ENCODE measurements around the gene CPED1. TPM values are rescaled to one million over a fixed set of nuclear protein-coding genes. Genes with fewer than 3 reads are reported as not detected.

The CPED1 gene
- total RNA-seq, 1 donor from 2014 or later: 14.6 TPM

DNA sequence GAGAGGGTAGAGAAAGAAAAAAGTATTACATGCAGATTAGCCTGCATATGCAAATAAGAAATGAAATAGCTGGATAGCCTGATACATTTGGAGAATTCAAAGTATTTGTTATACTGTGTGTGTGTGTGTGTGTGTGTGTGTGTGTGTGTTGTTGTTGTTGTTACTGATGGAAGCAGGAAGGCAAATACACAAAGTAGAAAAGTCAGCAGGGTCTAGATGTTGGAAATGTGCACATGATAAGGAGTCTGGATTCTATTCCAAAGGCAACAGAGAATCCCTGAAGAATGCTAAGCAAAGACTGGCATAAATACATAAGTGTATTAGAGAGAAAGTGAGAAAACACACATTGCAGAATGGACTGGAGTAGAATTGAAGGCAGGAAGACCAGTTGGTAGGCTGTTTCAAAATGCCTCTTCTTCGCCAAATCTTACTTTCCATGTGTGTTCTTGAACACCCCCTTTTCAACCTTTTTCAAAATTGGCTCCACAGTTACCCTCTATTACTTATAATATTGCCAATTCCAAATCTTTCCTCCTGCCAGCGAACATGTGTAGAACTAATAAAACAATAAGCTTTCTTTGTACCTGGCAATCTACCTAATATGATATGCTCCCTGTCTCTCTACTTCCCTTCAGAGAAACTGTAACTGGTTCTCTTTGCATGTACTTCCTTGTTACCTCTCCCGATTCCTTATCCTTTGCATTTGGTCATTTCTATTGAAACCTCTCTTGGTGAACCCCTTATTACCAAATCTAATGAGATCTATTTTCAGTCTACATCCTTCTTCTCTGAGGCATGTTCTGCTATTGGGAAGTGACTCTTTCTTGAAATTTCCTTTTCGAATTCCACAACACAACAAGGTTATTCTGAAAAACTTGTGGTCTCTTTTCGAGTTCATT, 6.2 kb downstream of the CPED1 start:
- no peaks in the 10 kb centered on the region for H3K9me3 ChIP-seq (ENCODE audit: control insufficient read depth in 3 of 3, low read length in 3 of 3)
- H3K9ac ChIP-seq (ENCODE audit: low read depth in 1 of 3, low read length in 3 of 3): no peak overlapping the region
- H3K4me1 ChIP-seq (ENCODE audit: control insufficient read depth in 3 of 3, insufficient read depth in 3 of 3, low read length in 3 of 3): peaks cover 21 to 31% (median 26%) of the 10 kb centered on the region in 3 donors
- no peaks in the 10 kb centered on the region for H3K27me3 ChIP-seq (ENCODE audit: control insufficient read depth in 3 of 3, insufficient read depth in 3 of 3, low read length in 3 of 3)
- H3K36me3 ChIP-seq (ENCODE audit: control insufficient read depth in 3 of 3, insufficient read depth in 3 of 3, low read length in 3 of 3): peaks cover 0 to 2% (median 0%) of the 10 kb centered on the region in 3 donors
- peak overlapping the region; percentile 44 for H3K27ac ChIP-seq (ENCODE audit: low read depth, low read length)
- H3K4me3 ChIP-seq (ENCODE audit: low read length in 3 of 3): peak overlapping the region in 1 of 3 donors; percentile 18

DNA sequence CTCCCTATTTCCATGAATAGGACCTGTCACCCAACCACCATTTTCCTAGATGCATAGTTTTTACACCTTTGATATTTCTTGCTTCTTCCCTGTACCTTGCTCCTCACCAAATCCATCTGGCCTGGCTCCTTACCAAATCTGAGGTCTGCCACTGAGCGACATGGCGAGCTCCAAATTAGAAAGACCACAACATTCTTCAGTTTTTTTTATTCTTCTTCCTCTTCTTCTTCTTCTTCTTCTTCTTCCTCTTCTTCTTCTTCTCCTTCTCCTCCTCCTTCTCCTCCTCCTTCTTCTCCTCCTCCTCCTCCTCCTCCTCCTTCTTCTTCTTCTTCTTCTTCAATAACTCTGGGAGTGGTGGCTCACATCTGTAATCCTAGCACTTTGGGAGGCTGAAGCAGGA, 7.1 kb downstream of the CPED1 start:
- H3K4me3 ChIP-seq (ENCODE audit: low read length in 3 of 3): peak overlapping the region in 1 of 3 donors; percentile 4
- peaks cover 0 to 2% (median 0%) of the 10 kb centered on the region in 3 donors for H3K36me3 ChIP-seq (ENCODE audit: control insufficient read depth in 3 of 3, insufficient read depth in 3 of 3, low read length in 3 of 3)
- no peaks in the 10 kb centered on the region for H3K9me3 ChIP-seq (ENCODE audit: control insufficient read depth in 3 of 3, low read length in 3 of 3)
- H3K9ac ChIP-seq (ENCODE audit: low read depth in 1 of 3, low read length in 3 of 3): no peak overlapping the region
- no peaks in the 10 kb centered on the region for H3K27me3 ChIP-seq (ENCODE audit: control insufficient read depth in 3 of 3, insufficient read depth in 3 of 3, low read length in 3 of 3)
- H3K27ac ChIP-seq (ENCODE audit: low read depth, low read length): no peak overlapping the region
- peaks cover 23 to 33% (median 31%) of the 10 kb centered on the region in 3 donors for H3K4me1 ChIP-seq (ENCODE audit: control insufficient read depth in 3 of 3, insufficient read depth in 3 of 3, low read length in 3 of 3)

DNA sequence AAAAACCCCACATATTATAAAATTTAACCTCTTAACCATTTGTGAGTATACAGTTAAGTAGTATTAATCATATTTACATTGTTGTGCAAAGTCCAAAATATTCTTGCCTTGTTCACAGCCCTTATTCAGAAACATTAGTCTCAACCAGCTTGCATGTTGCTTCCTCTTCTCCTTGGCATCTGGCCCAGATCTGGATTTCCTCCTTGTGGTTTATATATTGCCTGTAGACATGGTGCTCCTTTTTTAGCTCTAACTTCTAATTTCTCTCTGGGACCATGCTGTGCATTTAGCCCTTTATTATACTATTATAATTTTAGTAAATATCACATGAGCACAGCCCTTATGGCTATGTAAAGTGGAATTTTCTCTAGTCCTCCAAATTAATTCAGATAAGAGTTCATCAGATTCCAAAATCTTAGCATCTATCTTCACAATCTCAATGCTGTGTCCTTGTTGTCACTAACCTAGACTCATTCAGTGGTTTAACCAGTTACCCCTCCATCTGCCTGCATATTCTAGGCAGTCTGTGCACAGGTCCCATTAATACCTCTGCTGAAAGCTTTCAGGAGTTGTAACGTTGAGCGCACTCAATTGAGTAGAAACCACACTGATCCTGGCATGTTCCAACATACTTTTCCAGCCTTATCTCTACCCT, 7.9 kb downstream of the CPED1 start:
- Histone ChIP-seq H3K36me3 (ENCODE audit: control insufficient read depth in 3 of 3, insufficient read depth in 3 of 3, low read length in 3 of 3) (peaks cover 0 to 2% (median 0%) of the 10 kb centered on the region in 3 donors), H3K9ac (ENCODE audit: low read depth in 1 of 3, low read length in 3 of 3) (no peak overlapping the region), H3K4me1 (ENCODE audit: control insufficient read depth in 3 of 3, insufficient read depth in 3 of 3, low read length in 3 of 3) (peaks cover 25 to 36% (median 33%) of the 10 kb centered on the region in 3 donors), H3K27me3 (ENCODE audit: control insufficient read depth in 3 of 3, insufficient read depth in 3 of 3, low read length in 3 of 3) (no peaks in the 10 kb centered on the region), H3K27ac (ENCODE audit: low read depth, low read length) (peak overlapping the region; percentile 8), H3K4me3 (ENCODE audit: low read length in 3 of 3) (peak overlapping the region in 1 of 3 donors; percentile 4), H3K9me3 (ENCODE audit: control insufficient read depth in 3 of 3, low read length in 3 of 3) (no peaks in the 10 kb centered on the region)

- Histone ChIP-seq H3K9me3 (ENCODE audit: control insufficient read depth in 3 of 3, low read length in 3 of 3) (no peaks in the 10 kb centered on the region), H3K4me1 (ENCODE audit: control insufficient read depth in 3 of 3, insufficient read depth in 3 of 3, low read length in 3 of 3) (peaks cover 26 to 40% (median 34%) of the 10 kb centered on the region in 3 donors), H3K27ac (ENCODE audit: low read depth, low read length) (peak overlapping the region; percentile 8), H3K27me3 (ENCODE audit: control insufficient read depth in 3 of 3, insufficient read depth in 3 of 3, low read length in 3 of 3) (no peaks in the 10 kb centered on the region), H3K4me3 (ENCODE audit: low read length in 3 of 3) (no peak overlapping the region), H3K9ac (ENCODE audit: low read depth in 1 of 3, low read length in 3 of 3) (no peak overlapping the region), H3K36me3 (ENCODE audit: control insufficient read depth in 3 of 3, insufficient read depth in 3 of 3, low read length in 3 of 3) (peaks cover 0 to 2% (median 0%) of the 10 kb centered on the region in 3 donors)
Observed at GRCh38 chr7:120996988-120997345, 8.5 kb downstream of the CPED1 start.

GRCh38 chr7:120997882-120998474, 9.5 kb downstream of the CPED1 start:
- H3K9me3 ChIP-seq (ENCODE audit: control insufficient read depth in 3 of 3, low read length in 3 of 3): no peaks in the 10 kb centered on the region
- no peak overlapping the region for H3K9ac ChIP-seq (ENCODE audit: low read depth in 1 of 3, low read length in 3 of 3)
- peak overlapping the region; percentile 31 for H3K27ac ChIP-seq (ENCODE audit: low read depth, low read length)
- no peaks in the 10 kb centered on the region for H3K27me3 ChIP-seq (ENCODE audit: control insufficient read depth in 3 of 3, insufficient read depth in 3 of 3, low read length in 3 of 3)
- H3K36me3 ChIP-seq (ENCODE audit: control insufficient read depth in 3 of 3, insufficient read depth in 3 of 3, low read length in 3 of 3): peaks cover 0 to 2% (median 0%) of the 10 kb centered on the region in 3 donors
- peaks cover 34 to 46% (median 41%) of the 10 kb centered on the region in 3 donors for H3K4me1 ChIP-seq (ENCODE audit: control insufficient read depth in 3 of 3, insufficient read depth in 3 of 3, low read length in 3 of 3)
- no peak overlapping the region for H3K4me3 ChIP-seq (ENCODE audit: low read length in 3 of 3)

GRCh38 chr7:120998520-120998919, 10.0 kb downstream of the CPED1 start:
- H3K4me1 ChIP-seq (ENCODE audit: control insufficient read depth in 3 of 3, insufficient read depth in 3 of 3, low read length in 3 of 3): peaks cover 39 to 47% (median 46%) of the 10 kb centered on the region in 3 donors
- peaks cover 0 to 2% (median 0%) of the 10 kb centered on the region in 3 donors for H3K36me3 ChIP-seq (ENCODE audit: control insufficient read depth in 3 of 3, insufficient read depth in 3 of 3, low read length in 3 of 3)
- no peaks in the 10 kb centered on the region for H3K27me3 ChIP-seq (ENCODE audit: control insufficient read depth in 3 of 3, insufficient read depth in 3 of 3, low read length in 3 of 3)
- H3K27ac ChIP-seq (ENCODE audit: low read depth, low read length): peak overlapping the region; percentile 1
- H3K4me3 ChIP-seq (ENCODE audit: low read length in 3 of 3): no peak overlapping the region
- no peaks in the 10 kb centered on the region for H3K9me3 ChIP-seq (ENCODE audit: control insufficient read depth in 3 of 3, low read length in 3 of 3)
- H3K9ac ChIP-seq (ENCODE audit: low read depth in 1 of 3, low read length in 3 of 3): no peak overlapping the region

GRCh38 chr7:120998996-120999565, 10.6 kb downstream of the CPED1 start:
- H3K9ac ChIP-seq (ENCODE audit: low read depth in 1 of 3, low read length in 3 of 3): no peak overlapping the region
- H3K36me3 ChIP-seq (ENCODE audit: control insufficient read depth in 3 of 3, insufficient read depth in 3 of 3, low read length in 3 of 3): peaks cover 0 to 2% (median 0%) of the 10 kb centered on the region in 3 donors
- peaks cover 40 to 48% (median 46%) of the 10 kb centered on the region in 3 donors for H3K4me1 ChIP-seq (ENCODE audit: control insufficient read depth in 3 of 3, insufficient read depth in 3 of 3, low read length in 3 of 3)
- no peaks in the 10 kb centered on the region for H3K27me3 ChIP-seq (ENCODE audit: control insufficient read depth in 3 of 3, insufficient read depth in 3 of 3, low read length in 3 of 3)
- peak overlapping the region; percentile 1 for H3K27ac ChIP-seq (ENCODE audit: low read depth, low read length)
- no peak overlapping the region for H3K4me3 ChIP-seq (ENCODE audit: low read length in 3 of 3)
- no peaks in the 10 kb centered on the region for H3K9me3 ChIP-seq (ENCODE audit: control insufficient read depth in 3 of 3, low read length in 3 of 3)

- peaks cover 0 to 2% (median 0%) of the 10 kb centered on the region in 3 donors for H3K36me3 ChIP-seq (ENCODE audit: control insufficient read depth in 3 of 3, insufficient read depth in 3 of 3, low read length in 3 of 3)
- no peaks in the 10 kb centered on the region for H3K9me3 ChIP-seq (ENCODE audit: control insufficient read depth in 3 of 3, low read length in 3 of 3)
- H3K4me3 ChIP-seq (ENCODE audit: low read length in 3 of 3): peak overlapping the region in 1 of 3 donors; percentile 1
- H3K27ac ChIP-seq (ENCODE audit: low read depth, low read length): peak overlapping the region; percentile 55
- no peaks in the 10 kb centered on the region for H3K27me3 ChIP-seq (ENCODE audit: control insufficient read depth in 3 of 3, insufficient read depth in 3 of 3, low read length in 3 of 3)
- peaks cover 41 to 51% (median 48%) of the 10 kb centered on the region in 3 donors for H3K4me1 ChIP-seq (ENCODE audit: control insufficient read depth in 3 of 3, insufficient read depth in 3 of 3, low read length in 3 of 3)
- no peak overlapping the region for H3K9ac ChIP-seq (ENCODE audit: low read depth in 1 of 3, low read length in 3 of 3)
Observed at GRCh38 chr7:121000081-121000983, 11.8 kb downstream of the CPED1 start.
